GM12878 (cell line): ENCODE measurements around the gene PUS10. TPM values are rescaled to one million over a fixed set of nuclear protein-coding genes. Genes with fewer than 3 reads are reported as not detected.

Source experiments
- ATAC-seq: fragments of 200-7000 bp; cut with Tn5 transposase; 3 replicates; pipeline ENCODE4 v1.9.1; 2020; ENCODE audit warnings: mild to moderate bottlenecking, moderate library complexity
- BruUV-seq: library from RNA; stranded (reverse); fragments of 400-500 nt; replicated peaks from 2 replicates; lab custom pipeline; 2021; lab: Mats Ljungman, UMichigan
- CTCF ChIA-PET: fragments of 300-600 bp; sonication (Branson Sonifier 250); formaldehyde crosslinking; extraction: SDS; loops from one replicate; lab custom pipeline; 2021; ENCODE audit warnings: inconsistent platforms; lab: Yijun Ruan, JAX
- POLR2A ChIA-PET: fragments of 350-600 bp; formaldehyde crosslinking; extraction: SDS; loops from one replicate; lab custom pipeline; 2021; ENCODE audit warnings: inconsistent platforms; lab: Charles Lee
- RAD21 ChIA-PET: fragments of 300-600 bp; sonication (Branson Sonifier 250); formaldehyde crosslinking; loops from one replicate; lab custom pipeline; 2023; ENCODE audit warnings: antibody characterized with exemption; ENCODE audit not compliant: unreplicated experiment; lab: Charles Lee
- SMC1A ChIA-PET: fragments of 300-600 bp; sonication (Branson Sonifier 250); formaldehyde crosslinking; loops from one replicate; lab custom pipeline; 2023; ENCODE audit not compliant: unreplicated experiment, uncharacterized antibody; lab: Charles Lee
- DNase-seq: peaks from one replicate; pipeline ENCODE4 v3.0.0-alpha.2; 2011; ENCODE audit warnings: low read depth, low spot score
- FAIRE-seq: peaks from 3 replicates; lab custom pipeline; 2011; peaks lifted over from hg19 to GRCh38; lab: Jason Lieb, UNC
- H2AFZ ChIP-seq: 2 replicates; pipeline ENCODE4 v1.6.0; 2011; ENCODE audit warnings: low read depth, low read length, control low read depth; ENCODE audit not compliant: control insufficient read depth
- H3K27ac ChIP-seq: 2 replicates; pipeline ENCODE4 v1.5.1; 2011; ENCODE audit warnings: control low read depth; ENCODE audit not compliant: control insufficient read depth, insufficient read depth
- H3K27me3 ChIP-seq, 2 experiments: replicated peaks in 1 of 2; 2 replicates each; pipeline versions ENCODE4 v1.6.0 to v1.6.1; 2011; ENCODE audit warnings: low read length in 1 of 2; ENCODE audit not compliant: control insufficient read depth in 2 of 2, insufficient read depth in 2 of 2
- H3K36me3 ChIP-seq, 2 experiments: 2 replicates each; pipeline ENCODE4 v1.5.1; 2011; ENCODE audit warnings: low read length in 1 of 2; ENCODE audit not compliant: control insufficient read depth in 2 of 2, insufficient read depth in 2 of 2
- H3K4me1 ChIP-seq: 2 replicates; pipeline ENCODE4 v1.6.1; 2011; ENCODE audit warnings: mild to moderate bottlenecking, low read length, moderate library complexity, mixed read lengths; ENCODE audit not compliant: control insufficient read depth, insufficient read depth
- H3K4me2 ChIP-seq: 2 replicates; pipeline ENCODE4 v1.6.0; 2011; ENCODE audit warnings: control low read depth; ENCODE audit not compliant: control insufficient read depth, insufficient read depth
- H3K4me3 ChIP-seq: fragments of 200-600 bp; sonication (generic); 2 replicates; pipeline ENCODE4 v1.5.1; 2016
- H3K79me2 ChIP-seq: 2 replicates; pipeline ENCODE4 v1.6.0; 2011; ENCODE audit warnings: low read length; ENCODE audit not compliant: control insufficient read depth, insufficient read depth
- H3K9ac ChIP-seq: 2 replicates; pipeline ENCODE4 v1.8.0; 2011; ENCODE audit warnings: low read length, control low read depth, mixed read lengths; ENCODE audit not compliant: control insufficient read depth, insufficient read depth
- H3K9me3 ChIP-seq: replicated peaks from 3 replicates; pipeline ENCODE4 v1.5.1; 2011; ENCODE audit warnings: mild to moderate bottlenecking, low read length; ENCODE audit not compliant: control insufficient read depth, insufficient read depth
- H4K20me1 ChIP-seq: 2 replicates; pipeline ENCODE4 v1.6.0; 2011; ENCODE audit not compliant: control insufficient read depth, insufficient read depth
- ATF7 ChIP-seq: fragments of 450-650 bp; IDR thresholded peaks from 2 replicates; pipeline ENCODE4 v1.6.1; 2016; ENCODE audit warnings: low read depth, mild to moderate bottlenecking
- IKZF2 ChIP-seq, 2 experiments: fragments of 450-650 bp; IDR thresholded peaks; 2 replicates each; pipeline ENCODE4 v1.6.1; 2017; ENCODE audit warnings: mild to moderate bottlenecking in 2 of 2, moderate library complexity in 2 of 2
- MEF2A ChIP-seq: IDR thresholded peaks from 2 replicates; pipeline ENCODE4 v1.6.1; 2011; ENCODE audit warnings: low read depth, mild to moderate bottlenecking, low read length, moderate library complexity; ENCODE audit not compliant: insufficient read depth
- MEF2B ChIP-seq: fragments of 450-650 bp; IDR thresholded peaks from 2 replicates; pipeline ENCODE4 v1.6.1; 2018; ENCODE audit warnings: mild to moderate bottlenecking, moderate library complexity; ENCODE audit not compliant: partially characterized antibody, poor library complexity, severe bottlenecking
- PRDM15 ChIP-seq: fragments of 450-650 bp; formaldehyde crosslinking; IDR thresholded peaks from 2 replicates; pipeline ENCODE4 v1.4.0; 2020; ENCODE audit warnings: mild to moderate bottlenecking, moderate library complexity
- WRNIP1 ChIP-seq: IDR thresholded peaks from 2 replicates; pipeline ENCODE4 v1.6.1; 2011; ENCODE audit warnings: low read depth, low read length, improper control_type of control experiment, borderline replicate concordance
- ZNF592 ChIP-seq: fragments of 450-650 bp; IDR thresholded peaks from 2 replicates; pipeline ENCODE4 v1.6.1; 2017; ENCODE audit warnings: mild to moderate bottlenecking, moderate library complexity
- in situ Hi-C: fragments of 300-500 bp; cut with MboI; formaldehyde crosslinking; loops from 9 replicates; pipeline ENCODE4 v1.14.3; 2018; ENCODE audit warnings: mixed read lengths
- intact Hi-C: fragments of 100-400 bp; cut with micrococcal nuclease; formaldehyde crosslinking; loops from one replicate; pipeline ENCODE4 v1.14.2; 2022; ENCODE audit not compliant: unreplicated experiment
- polyA plus RNA-seq, 11 experiments: library from polyadenylated mRNA; depleted of rRNA in 4 of 11; unstranded in 6 of 11; stranded (reverse) in 5 of 11; fragments of >200 nt; fragmentation: Nextera tagmentation in 4 of 11; fragmentation: Illumina TruSeq in 1 of 11; extraction: Ambion mirVana in 4 of 11; extraction: Trizol in 1 of 11; gene quantifications; 1 replicate in 1 of 11; 2 replicates in 10 of 11; pipeline versions ENCODE4 v1.2.1 to v1.2.3, GENCODE V29; 2011 to 2016; ENCODE audit warnings: inconsistent platforms in 2 of 11, missing spikeins in 2 of 11, low read depth in 1 of 11
- total RNA-seq, 4 experiments: library from RNA; depleted of rRNA in 3 of 4; stranded (reverse); fragments of >200 nt in 3 of 4; fragmentation: Illumina TruSeq in 1 of 4; extraction: Trizol in 1 of 4; gene quantifications; 2 replicates each; pipeline versions ENCODE4 v1.2.1 to v1.2.3, GENCODE V29; 2013 to 2021

The PUS10 gene
- total and polyA plus RNA-seq, 10 of the 15 experiments (the other 5 are each of a cell fraction or from before 2014, with no cell fraction given) = 9.1 to 17.0 (median 13.0) TPM

- TF ChIP-seq ZNF592 (no peak), PRDM15 (CRISPR knock-in tag) (no peak)
- TF ChIP-seq, all 136 proteins: peak for 0
Measured at GRCh38 chr2:61009355-61009754, 8.7 kb downstream of the PUS10 start (continued).

GRCh38 chr2:61006486-61007105 is 11.5 kb downstream of the PUS10 start:
- no peaks in the 10 kb centered on the region for H3K9me3 ChIP-seq

More at GRCh38 chr2:61006486-61007105, 11.5 kb downstream of the PUS10 start:
- ChIA-PET POLR2A (interaction anchor here (0.6 to 0.7 kb wide), 2 partner anchors 168 to 846 kb away, joined by 3 to 4 read pairs; no protein-coding TSS in a partner anchor), RAD21 (interaction anchor here (2.3 kb wide), 1 partner anchor 298 kb away, joined by 11 read pairs; no protein-coding TSS in a partner anchor), CTCF (interaction anchor here (0.9 to 3.1 kb wide), 4 partner anchors 9 to 652 kb away, joined by 3 to 15 read pairs (median 3); no protein-coding TSS in a partner anchor), SMC1A (interaction anchor here (1.0 to 1.8 kb wide), 7 partner anchors 9 to 299 kb away, joined by 3 to 7 read pairs (median 4); no protein-coding TSS in a partner anchor)
- no peak for ATAC-seq
- no peaks in the 10 kb centered on the region for H3K79me2 ChIP-seq
- no peak overlapping the region for H3K27ac ChIP-seq
- H3K4me1 ChIP-seq = no peaks in the 10 kb centered on the region
- H3K9ac ChIP-seq = no peak overlapping the region
- H3K36me3 ChIP-seq = no peaks in the 10 kb centered on the region
- TF ChIP-seq WRNIP1 = no peak
- TF ChIP-seq MEF2B = peak; percentile 80
- TF ChIP-seq IKZF2 (IDR thresholded peaks at IDR 0.05) = 0 out of 4 replicates have a peak, but pooled peaks of 1 of the 2 experiments have one; percentile 11
- peak; percentile 57 for TF ChIP-seq MEF2A
- TF ChIP-seq ATF7 = peak; percentile 42; the same call in 1 of the 2 replicates
- no TSS peak for BruUV-seq
- no peak overlapping the region for H3K4me3 ChIP-seq
- H2AFZ ChIP-seq = no peak overlapping the region
- in situ Hi-C loops = no loop called here
- no peak for DNase-seq
- no peaks in the 10 kb centered on the region for H3K27me3 ChIP-seq
- intact Hi-C loops = no loop called here
- H3K4me2 ChIP-seq = no peak overlapping the region
- H4K20me1 ChIP-seq = no peaks in the 10 kb centered on the region
- peak; percentile 18 for FAIRE-seq
